HepG2 (cell line): ENCODE results near the gene METTL27. TPM values are rescaled to one million over a fixed set of nuclear protein-coding genes. Genes with fewer than 3 reads are reported as not detected.
A peak's percentile ranks its signal among the peaks of the same experiment; 100 is the strongest.

ENCODE experiments used
- CREM ChIP-seq, 2 experiments: sonication (generic) in 1 of 2; formaldehyde crosslinking in 1 of 2; IDR thresholded peaks; 2 replicates each; pipeline versions ENCODE4 v1.4.0 to v1.6.1; 2016 to 2020; ENCODE audit warnings: antibody characterized with exemption in 1 of 2, mild to moderate bottlenecking in 1 of 2, missing genetic modification reagents in 1 of 2
- DBP ChIP-seq: sonication (generic); formaldehyde crosslinking; IDR thresholded peaks from 2 replicates; pipeline ENCODE4 v1.4.0; 2020; ENCODE audit warnings: missing genetic modification reagents; ENCODE audit errors: not compliant biosample characterization
- ELF4 ChIP-seq: sonication (generic); formaldehyde crosslinking; IDR thresholded peaks from 2 replicates; pipeline ENCODE4 v1.5.0; 2020; ENCODE audit warnings: missing genetic modification reagents, mild to moderate bottlenecking, moderate library complexity, borderline replicate concordance
- ETV6 ChIP-seq: sonication (generic); formaldehyde crosslinking; conservative IDR thresholded peaks from 2 replicates; pipeline ENCODE4 v1.4.0; 2020; ENCODE audit warnings: missing genetic modification reagents
- FOXO4 ChIP-seq: sonication (generic); formaldehyde crosslinking; conservative IDR thresholded peaks from 2 replicates; pipeline ENCODE4 v1.8.1; 2023; ENCODE audit warnings: missing genetic modification reagents
- GATAD1 ChIP-seq: IDR thresholded peaks from 2 replicates; pipeline ENCODE4 v1.6.1; 2016; ENCODE audit warnings: missing genetic modification reagents, missing compliant biosample characterization
- HOXA3 ChIP-seq: sonication (generic); formaldehyde crosslinking; IDR thresholded peaks from 2 replicates; pipeline ENCODE4 v1.5.0; 2020; ENCODE audit warnings: missing genetic modification reagents
- IRX3 ChIP-seq: sonication (generic); formaldehyde crosslinking; IDR thresholded peaks from 2 replicates; pipeline ENCODE4 v1.8.1; 2023; ENCODE audit warnings: mild to moderate bottlenecking, low read depth, missing genetic modification reagents, borderline replicate concordance
- MAZ ChIP-seq, 2 experiments: sonication (generic) in 1 of 2; formaldehyde crosslinking in 1 of 2; IDR thresholded peaks; 2 replicates each; pipeline versions ENCODE4 v1.5.0 to v1.6.1; 2012 to 2020; ENCODE audit warnings: low read depth in 2 of 2, mild to moderate bottlenecking in 2 of 2, borderline replicate concordance in 1 of 2, improper control_type of control experiment in 1 of 2, low read length in 1 of 2, missing genetic modification reagents in 1 of 2, moderate library complexity in 1 of 2
- RERE ChIP-seq: IDR thresholded peaks from 2 replicates; pipeline ENCODE4 v1.6.1; 2016; ENCODE audit warnings: low read depth, missing genetic modification reagents, missing compliant biosample characterization
- SAP130 ChIP-seq: IDR thresholded peaks from 2 replicates; pipeline ENCODE4 v1.6.1; 2016; ENCODE audit warnings: low read depth
- SCMH1 ChIP-seq: sonication (generic); formaldehyde crosslinking; IDR thresholded peaks from 2 replicates; pipeline ENCODE4 v1.9.0; 2021; ENCODE audit warnings: missing genetic modification reagents, mild to moderate bottlenecking, borderline replicate concordance
- SMARCE1 ChIP-seq: fragments of 450-650 bp; IDR thresholded peaks from 2 replicates; pipeline ENCODE4 v1.6.1; 2017; ENCODE audit warnings: borderline replicate concordance
- ZFP82 ChIP-seq: sonication (generic); formaldehyde crosslinking; IDR thresholded peaks from 2 replicates; pipeline ENCODE4 v1.5.1; 2020; ENCODE audit warnings: mild to moderate bottlenecking, missing genetic modification reagents, borderline replicate concordance
- ZNF253 ChIP-seq: sonication (generic); formaldehyde crosslinking; IDR thresholded peaks from 2 replicates; pipeline ENCODE4 v1.8.0; 2022; ENCODE audit warnings: mild to moderate bottlenecking, missing genetic modification reagents, borderline replicate concordance
- ZNF3 ChIP-seq: IDR thresholded peaks from 2 replicates; pipeline ENCODE4 v1.7.0; 2017; ENCODE audit warnings: inconsistent platforms
- ZNF446 ChIP-seq: sonication (generic); formaldehyde crosslinking; IDR thresholded peaks from 2 replicates; pipeline ENCODE4 v1.5.0; 2020; ENCODE audit warnings: mild to moderate bottlenecking, missing genetic modification reagents
- ZNF552 ChIP-seq: sonication (generic); formaldehyde crosslinking; IDR thresholded peaks from 2 replicates; pipeline ENCODE4 v1.9.0; 2022; ENCODE audit warnings: missing genetic modification reagents, mild to moderate bottlenecking, borderline replicate concordance
- polyA plus RNA-seq, 8 experiments: library from polyadenylated mRNA; depleted of rRNA in 3 of 8; stranded (reverse) in 7 of 8; unstranded in 1 of 8; fragments of >200 nt; fragmentation: Illumina TruSeq in 4 of 8; extraction: Trizol in 4 of 8; gene quantifications; 2 replicates each; pipeline versions ENCODE4 v1.2.1 to v1.2.3, GENCODE V29; 2011 to 2016; ENCODE audit warnings: low read depth in 4 of 8, missing spikeins in 1 of 8, mixed read lengths in 1 of 8; ENCODE audit not compliant: insufficient read depth in 1 of 8
- total RNA-seq, 5 experiments: library from RNA; depleted of rRNA; stranded (reverse); fragments of >200 nt; fragmentation: Illumina TruSeq; extraction: Trizol; gene quantifications; 2 replicates each; pipeline ENCODE4 v1.2.3, GENCODE V29; 2016; ENCODE audit warnings: low read depth in 1 of 5
- TF ChIP-seq, protein P1 (sequence below): sonication (generic); formaldehyde crosslinking; IDR thresholded peaks from 2 replicates; pipeline ENCODE4 v1.8.1; 2023; ENCODE audit warnings: mild to moderate bottlenecking, missing genetic modification reagents

METTL27 gene
- total and polyA plus RNA-seq, 2 of the 13 experiments (the other 11 are each of a cell fraction or from before 2014, with no cell fraction given) = 2.0 to 3.0 TPM

GRCh38 chr7:73831834-73832651, 10.3 kb downstream of the METTL27 start (continued):
- TF ChIP-seq, protein P1, sequence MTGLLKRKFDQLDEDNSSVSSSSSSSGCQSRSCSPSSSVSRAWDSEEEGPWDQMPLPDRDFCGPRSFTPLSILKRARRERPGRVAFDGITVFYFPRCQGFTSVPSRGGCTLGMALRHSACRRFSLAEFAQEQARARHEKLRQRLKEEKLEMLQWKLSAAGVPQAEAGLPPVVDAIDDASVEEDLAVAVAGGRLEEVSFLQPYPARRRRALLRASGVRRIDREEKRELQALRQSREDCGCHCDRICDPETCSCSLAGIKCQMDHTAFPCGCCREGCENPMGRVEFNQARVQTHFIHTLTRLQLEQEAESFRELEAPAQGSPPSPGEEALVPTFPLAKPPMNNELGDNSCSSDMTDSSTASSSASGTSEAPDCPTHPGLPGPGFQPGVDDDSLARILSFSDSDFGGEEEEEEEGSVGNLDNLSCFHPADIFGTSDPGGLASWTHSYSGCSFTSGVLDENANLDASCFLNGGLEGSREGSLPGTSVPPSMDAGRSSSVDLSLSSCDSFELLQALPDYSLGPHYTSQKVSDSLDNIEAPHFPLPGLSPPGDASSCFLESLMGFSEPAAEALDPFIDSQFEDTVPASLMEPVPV (CRISPR knock-in tag) = 0 out of 2 replicates have a peak, but pooled peaks have one; percentile 51
- TF ChIP-seq HOXA3 (peak; percentile 56), CREM (IDR thresholded peaks at IDR 0.05) (no peak), CREM (CRISPR knock-in tag; IDR thresholded peaks at IDR 0.05) (no peak), GATAD1 (CRISPR knock-in tag) (peak; percentile 32; the same call in 1 of the 2 replicates), RERE (no peak), ZNF446 (CRISPR knock-in tag) (no peak), ZNF3 (CRISPR knock-in tag) (no peak), SAP130 (peak; percentile 64), MAZ (IDR thresholded peaks at IDR 0.05; ENCODE audit: borderline replicate concordance, low read depth, low read length) (no peak), MAZ (CRISPR knock-in tag; IDR thresholded peaks at IDR 0.05; ENCODE audit: low read depth) (no peak; the same call in 1 of the 2 replicates), ZNF253 (CRISPR knock-in tag) (no peak), SCMH1 (no peak), ZNF552 (no peak), SMARCE1 (no peak), IRX3 (no peak), ELF4 (CRISPR knock-in tag) (no peak), FOXO4 (CRISPR knock-in tag) (no peak), DBP (CRISPR knock-in tag) (no peak), ZFP82 (CRISPR knock-in tag) (no peak), ETV6 (CRISPR knock-in tag) (no peak)
